Nephron progenitor cell (in vitro differentiated cells): ENCODE data around the gene CD93.

Source experiments
- DNase-seq: peaks from one replicate; pipeline ENCODE4 v3.0.0; 2021
- H3K27ac Mint-ChIP-seq: 2 replicates; pipeline ENCODE4 v1.8.0; 2021; ENCODE audit warnings: mild to moderate bottlenecking, moderate library complexity, mixed read lengths
- H3K27me3 Mint-ChIP-seq: 2 replicates; pipeline ENCODE4 v1.8.0; 2021; ENCODE audit warnings: mild to moderate bottlenecking, low read depth, mixed read lengths; ENCODE audit not compliant: poor library complexity
- H3K36me3 Mint-ChIP-seq: 2 replicates; pipeline ENCODE4 v1.8.0; 2021; ENCODE audit warnings: low read depth, mixed read lengths
- H3K4me1 Mint-ChIP-seq: 2 replicates; pipeline ENCODE4 v1.8.0; 2021; ENCODE audit warnings: mixed read lengths
- H3K4me3 Mint-ChIP-seq: 2 replicates; pipeline ENCODE4 v1.8.0; 2021; ENCODE audit warnings: mild to moderate bottlenecking, moderate library complexity, mixed read lengths
- H3K9me3 Mint-ChIP-seq: 2 replicates; pipeline ENCODE4 v1.8.0; 2021; ENCODE audit warnings: mild to moderate bottlenecking, moderate library complexity, mixed read lengths
- TF ChIP-seq, protein P1 (sequence below): fragments of 200-600 bp; sonication (generic); IDR thresholded peaks from 2 replicates; pipeline ENCODE4 v1.5.0; 2021; ENCODE audit warnings: antibody characterized with exemption

CD93 gene

DNA sequence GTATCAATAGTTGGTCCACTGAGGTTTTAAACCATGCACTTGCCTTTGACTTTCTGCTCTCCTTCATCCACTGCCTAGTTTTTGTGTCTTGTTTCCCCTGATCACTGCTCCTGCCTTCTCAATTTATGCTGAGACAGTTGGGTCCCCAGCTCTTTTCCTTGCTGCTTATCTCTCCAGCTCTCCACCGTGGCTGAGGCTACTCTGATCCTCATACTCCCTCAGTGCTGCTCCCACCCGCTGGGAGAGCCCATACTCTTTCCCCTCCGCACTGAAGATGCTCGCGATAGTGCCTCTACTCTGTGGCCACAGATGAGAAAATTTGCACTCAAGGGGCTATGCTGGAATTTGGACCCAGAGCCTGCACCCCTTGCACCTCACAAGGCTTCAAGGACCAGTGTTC is 33.2 kb downstream of the CD93 start:
- peaks cover 22% of the 10 kb centered on the region for H3K4me1 Mint-ChIP-seq
- TF ChIP-seq, protein P1, sequence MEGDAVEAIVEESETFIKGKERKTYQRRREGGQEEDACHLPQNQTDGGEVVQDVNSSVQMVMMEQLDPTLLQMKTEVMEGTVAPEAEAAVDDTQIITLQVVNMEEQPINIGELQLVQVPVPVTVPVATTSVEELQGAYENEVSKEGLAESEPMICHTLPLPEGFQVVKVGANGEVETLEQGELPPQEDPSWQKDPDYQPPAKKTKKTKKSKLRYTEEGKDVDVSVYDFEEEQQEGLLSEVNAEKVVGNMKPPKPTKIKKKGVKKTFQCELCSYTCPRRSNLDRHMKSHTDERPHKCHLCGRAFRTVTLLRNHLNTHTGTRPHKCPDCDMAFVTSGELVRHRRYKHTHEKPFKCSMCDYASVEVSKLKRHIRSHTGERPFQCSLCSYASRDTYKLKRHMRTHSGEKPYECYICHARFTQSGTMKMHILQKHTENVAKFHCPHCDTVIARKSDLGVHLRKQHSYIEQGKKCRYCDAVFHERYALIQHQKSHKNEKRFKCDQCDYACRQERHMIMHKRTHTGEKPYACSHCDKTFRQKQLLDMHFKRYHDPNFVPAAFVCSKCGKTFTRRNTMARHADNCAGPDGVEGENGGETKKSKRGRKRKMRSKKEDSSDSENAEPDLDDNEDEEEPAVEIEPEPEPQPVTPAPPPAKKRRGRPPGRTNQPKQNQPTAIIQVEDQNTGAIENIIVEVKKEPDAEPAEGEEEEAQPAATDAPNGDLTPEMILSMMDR, result no peak
- peak overlapping the region; percentile 17 for H3K4me3 Mint-ChIP-seq
- H3K36me3 Mint-ChIP-seq, result no peaks in the 10 kb centered on the region
- DNase-seq, result no peak
- peaks cover 8% of the 10 kb centered on the region for H3K9me3 Mint-ChIP-seq
- H3K27me3 Mint-ChIP-seq, result peaks cover 42% of the 10 kb centered on the region
- no peak overlapping the region for H3K27ac Mint-ChIP-seq

DNA sequence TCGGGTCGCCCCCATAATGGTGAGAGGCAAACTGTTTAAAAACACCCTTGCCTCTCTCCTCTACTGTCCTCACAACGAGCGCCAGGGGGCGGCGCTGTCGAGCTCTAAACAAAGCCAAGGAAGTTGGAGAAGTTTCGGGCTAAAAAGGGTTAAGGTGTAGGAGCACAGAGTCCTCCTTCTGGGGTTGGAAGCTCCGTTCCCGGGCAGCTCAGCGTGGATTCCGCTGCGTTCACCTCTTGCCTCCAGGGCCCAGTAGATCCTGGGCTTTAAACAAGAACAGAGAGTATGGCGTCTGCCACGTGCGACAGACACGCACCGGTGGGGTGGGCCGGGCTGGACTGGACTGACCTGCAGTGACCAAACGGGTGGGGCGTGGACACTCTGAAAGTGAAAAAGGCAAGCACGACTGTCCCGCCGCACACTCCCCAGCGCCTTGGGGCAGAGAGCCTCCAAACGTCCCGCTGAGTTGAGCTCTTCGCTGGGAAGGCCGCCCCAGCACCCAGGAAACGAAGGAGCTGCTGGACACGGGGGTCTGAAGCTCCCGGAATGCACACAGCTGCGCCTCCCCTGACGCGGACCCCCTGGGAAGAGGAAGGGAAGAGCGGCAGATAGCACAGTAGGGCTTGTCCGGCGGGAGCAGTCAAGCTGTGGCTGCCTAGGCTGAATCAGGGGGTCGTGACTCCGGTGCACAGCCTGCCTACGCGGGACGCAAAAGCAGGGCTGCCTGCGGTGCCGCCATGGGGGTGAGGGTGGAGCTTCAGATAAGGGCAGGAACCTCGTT is 35.1 kb downstream of the CD93 start:
- peaks cover 27% of the 10 kb centered on the region for H3K4me1 Mint-ChIP-seq
- peak overlapping the region; percentile 91 for H3K4me3 Mint-ChIP-seq
- H3K36me3 Mint-ChIP-seq, result no peaks in the 10 kb centered on the region
- no peak overlapping the region for H3K27ac Mint-ChIP-seq
- H3K9me3 Mint-ChIP-seq, result peaks cover 4% of the 10 kb centered on the region
- TF ChIP-seq, protein P1, result peak; percentile 78
- peak; percentile 88 for DNase-seq
- peaks cover 59% of the 10 kb centered on the region for H3K27me3 Mint-ChIP-seq

DNA sequence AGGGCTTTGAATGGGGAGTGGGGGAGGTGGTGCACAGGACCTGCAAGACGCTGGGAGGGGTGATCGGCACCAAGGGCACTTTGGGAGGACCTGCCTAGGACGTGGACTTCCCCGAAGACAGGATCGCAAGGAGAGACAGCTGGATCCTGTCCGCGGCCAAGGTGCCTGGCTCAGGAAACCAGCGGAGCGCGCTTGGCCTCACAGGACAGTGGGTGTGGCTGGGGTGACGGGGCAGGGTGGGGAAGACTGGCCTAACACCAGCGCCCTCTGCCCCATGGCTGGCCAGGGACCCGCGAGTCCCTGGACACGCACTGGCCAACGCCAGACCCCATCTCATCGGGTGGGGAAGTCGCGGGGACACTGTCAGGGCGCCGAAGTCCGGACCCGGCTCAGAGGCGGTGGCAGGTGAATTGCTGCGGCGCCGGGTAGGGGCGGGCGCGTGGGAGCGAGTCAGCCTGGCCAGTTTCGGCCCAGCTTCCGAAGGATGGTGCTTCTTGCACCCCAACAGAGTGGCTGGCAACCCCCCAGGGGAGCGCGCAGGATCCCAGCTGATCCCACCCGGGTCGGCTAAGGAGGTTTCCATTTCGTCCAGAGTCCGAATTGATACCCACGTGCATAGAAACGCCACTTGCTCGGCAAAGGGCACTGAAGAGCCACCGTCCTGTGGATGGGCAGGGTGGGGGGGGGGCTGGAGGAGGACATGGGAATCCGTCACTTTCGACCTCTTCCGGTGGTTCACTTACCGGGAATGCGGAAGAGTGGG is 35.9 kb downstream of the CD93 start:
- no peak overlapping the region for H3K27ac Mint-ChIP-seq
- no peaks in the 10 kb centered on the region for H3K36me3 Mint-ChIP-seq
- H3K4me3 Mint-ChIP-seq, result peak overlapping the region; percentile 91
- H3K9me3 Mint-ChIP-seq, result peaks cover 4% of the 10 kb centered on the region
- TF ChIP-seq, protein P1, result no peak
- H3K4me1 Mint-ChIP-seq, result peaks cover 27% of the 10 kb centered on the region
- peaks cover 65% of the 10 kb centered on the region for H3K27me3 Mint-ChIP-seq
- peak; percentile 39 for DNase-seq

DNA sequence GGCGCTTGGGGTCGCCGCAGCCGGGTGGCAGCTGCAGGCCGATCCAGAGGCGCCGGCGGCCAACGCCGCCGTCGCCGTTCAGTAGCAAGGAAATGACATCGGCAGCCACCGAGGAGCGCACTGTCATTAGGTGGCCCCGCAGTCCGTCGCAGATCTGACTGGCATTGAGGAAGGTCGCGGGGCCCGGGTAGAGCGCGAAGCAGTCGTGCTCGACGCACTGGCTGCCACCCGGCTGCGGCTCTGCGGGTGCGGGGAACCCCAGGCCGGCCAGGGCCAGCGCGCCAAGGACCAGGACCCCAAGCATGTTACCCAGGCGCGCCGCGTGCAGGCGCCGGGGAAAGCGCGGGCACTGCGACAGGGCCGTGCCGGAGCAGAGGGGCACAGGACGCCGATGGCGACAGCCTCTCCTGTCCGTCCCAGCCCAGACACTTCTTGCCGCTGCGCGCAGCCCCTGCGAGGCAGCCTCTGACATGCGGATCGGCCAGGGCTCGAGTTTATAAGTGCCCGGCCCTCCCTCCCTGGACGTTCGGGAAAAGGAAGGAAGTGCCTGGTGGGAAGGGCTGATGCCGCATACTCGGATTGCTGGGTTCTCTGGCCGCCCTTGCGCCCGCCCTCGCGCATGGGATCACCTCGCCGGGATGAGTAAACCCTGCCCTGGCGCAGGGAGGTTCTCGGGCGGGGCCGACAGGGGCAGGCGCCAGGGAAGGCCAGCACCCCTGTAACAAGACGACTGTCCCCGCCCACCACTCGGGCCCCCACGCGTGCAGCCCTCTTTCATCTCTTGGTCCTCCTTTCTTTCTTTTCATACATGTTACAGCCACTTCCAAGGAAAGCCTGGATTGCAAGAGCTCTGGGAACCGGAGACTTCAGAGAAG is 36.7 kb downstream of the CD93 start, which contains the start of gene THBD:
Gene THBD (minus strand): TSS at position 472 of the 875 bp plus-strand sequence. CDS start 168 bp downstream, at position 304.
- Mint-ChIP-seq H3K27ac (no peak within 1 kb of the TSS), H3K4me1 (peaks cover 27% of the 10 kb centered on the region), H3K4me3 (peak within 1 kb of the TSS; percentile 91), H3K9me3 (peaks cover 4% of the 10 kb centered on the region), H3K27me3 (peaks cover 71% of the 10 kb centered on the region), H3K36me3 (no peaks in the 10 kb centered on the region)
- DNase-seq, result peak; percentile 48
- TF ChIP-seq, protein P1, result no peak

DNA sequence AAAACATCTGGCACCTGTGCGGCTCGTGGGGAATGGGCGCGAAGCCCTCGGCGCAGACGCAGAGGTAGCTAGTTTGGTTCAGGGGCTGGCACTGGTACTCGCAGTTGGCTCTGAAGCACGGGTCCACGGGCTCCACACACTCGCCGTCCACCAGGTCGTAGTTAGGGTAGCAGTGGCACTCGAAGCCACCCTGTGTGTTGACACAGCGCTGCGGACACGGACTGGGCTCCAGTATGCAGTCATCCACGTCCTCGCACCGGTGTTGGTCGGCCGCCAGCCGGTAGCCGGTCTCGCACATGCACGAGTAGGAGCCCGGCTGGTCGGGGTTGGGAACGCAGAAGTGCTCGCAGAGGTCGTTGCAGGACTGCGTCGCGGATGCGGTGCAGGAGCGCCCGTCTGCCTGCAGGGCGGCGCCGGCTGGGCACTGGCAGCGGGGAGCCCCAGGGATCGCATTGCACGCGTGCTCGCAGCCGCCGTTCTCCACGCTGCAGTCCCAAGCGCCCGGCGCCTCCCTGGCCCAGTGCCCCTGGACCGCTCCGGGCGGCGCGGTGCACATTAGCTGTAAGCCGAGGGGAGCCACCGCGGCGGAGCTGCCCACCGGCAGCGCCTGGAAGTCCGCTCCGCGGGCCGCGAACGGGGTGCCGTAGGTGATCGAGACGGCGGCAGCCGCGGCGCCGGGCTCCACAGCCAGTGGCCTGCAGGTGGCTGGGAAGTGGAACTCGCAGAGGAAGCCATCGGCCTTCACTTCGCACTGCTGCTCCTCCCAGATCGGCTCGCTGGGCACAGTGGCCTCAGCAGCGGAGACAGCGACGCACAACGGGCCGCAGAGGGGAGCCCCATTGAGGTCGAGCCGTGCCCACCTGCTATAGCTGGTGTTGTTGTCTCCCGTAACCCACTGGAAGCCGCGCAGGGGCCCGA is 37.6 kb downstream of the CD93 start:
- H3K4me3 Mint-ChIP-seq, result peak overlapping the region; percentile 71
- no peaks in the 10 kb centered on the region for H3K36me3 Mint-ChIP-seq
- H3K27me3 Mint-ChIP-seq, result peaks cover 77% of the 10 kb centered on the region
- H3K4me1 Mint-ChIP-seq, result peaks cover 32% of the 10 kb centered on the region
- TF ChIP-seq, protein P1, result peak; percentile 46
- peaks cover 4% of the 10 kb centered on the region for H3K9me3 Mint-ChIP-seq
- DNase-seq, result peak; percentile 62
- no peak overlapping the region for H3K27ac Mint-ChIP-seq
